ENCODE measurements around the gene LRWD1.
A peak's percentile ranks its signal among the peaks of the same experiment; 100 is the strongest.

LRWD1 gene

GRCh38 chr7:102431617-102432298, 33.0 kb upstream of the LRWD1 start (continued):
- TF ChIP-seq ZBTB7A (tag by site-specific recombination; IDR thresholded peaks at IDR 0.05; ENCODE audit: low read depth) (no peak), ZEB2 (tag by site-specific recombination; IDR thresholded peaks at IDR 0.05) (no peak), SP7 (tag by site-specific recombination; IDR thresholded peaks at IDR 0.05) (no peak; the same call in 1 of the 2 replicates), ZNF10 (tag by site-specific recombination; IDR thresholded peaks at IDR 0.05) (peak; percentile 92), ZNF670 (tag by site-specific recombination; IDR thresholded peaks at IDR 0.05; ENCODE audit: low read depth) (no peak), TCF7L2 (IDR thresholded peaks at IDR 0.05; ENCODE audit: borderline replicate concordance, low read depth, low read length) (no peak), ZNF701 (tag by site-specific recombination; IDR thresholded peaks at IDR 0.05) (no peak), ZNF514 (tag by site-specific recombination; IDR thresholded peaks at IDR 0.05) (no peak), ZFHX2 (tag by site-specific recombination; conservative IDR thresholded peaks at IDR 0.05) (no peak), HOXC10 (CRISPR knock-in tag; IDR thresholded peaks at IDR 0.05) (no peak), ZNF214 (tag by site-specific recombination; IDR thresholded peaks at IDR 0.05; ENCODE audit: borderline replicate concordance) (no peak), ZNF23 (tag by site-specific recombination; IDR thresholded peaks at IDR 0.05; ENCODE audit: borderline replicate concordance) (no peak), ZBTB48 (tag by site-specific recombination; IDR thresholded peaks at IDR 0.05) (peak; percentile 98), CTCF (tag by site-specific recombination; IDR thresholded peaks at IDR 0.05) (no peak), REPIN1 (tag by site-specific recombination; IDR thresholded peaks at IDR 0.05; ENCODE audit: low read depth) (no peak), ZNF292 (tag by site-specific recombination; IDR thresholded peaks at IDR 0.05; ENCODE audit: borderline replicate concordance, low read depth) (no peak), ZBTB21 (tag by site-specific recombination; IDR thresholded peaks at IDR 0.05) (no peak), ZNF132 (tag by site-specific recombination; IDR thresholded peaks at IDR 0.05; ENCODE audit: borderline replicate concordance) (no peak), ZNF558 (tag by site-specific recombination; IDR thresholded peaks at IDR 0.05) (no peak), ZNF266 (tag by site-specific recombination; IDR thresholded peaks at IDR 0.05; ENCODE audit: low read depth) (no peak), ZNF624 (tag by site-specific recombination; IDR thresholded peaks at IDR 0.05) (no peak)
- TF ChIP-seq, protein P1, sequence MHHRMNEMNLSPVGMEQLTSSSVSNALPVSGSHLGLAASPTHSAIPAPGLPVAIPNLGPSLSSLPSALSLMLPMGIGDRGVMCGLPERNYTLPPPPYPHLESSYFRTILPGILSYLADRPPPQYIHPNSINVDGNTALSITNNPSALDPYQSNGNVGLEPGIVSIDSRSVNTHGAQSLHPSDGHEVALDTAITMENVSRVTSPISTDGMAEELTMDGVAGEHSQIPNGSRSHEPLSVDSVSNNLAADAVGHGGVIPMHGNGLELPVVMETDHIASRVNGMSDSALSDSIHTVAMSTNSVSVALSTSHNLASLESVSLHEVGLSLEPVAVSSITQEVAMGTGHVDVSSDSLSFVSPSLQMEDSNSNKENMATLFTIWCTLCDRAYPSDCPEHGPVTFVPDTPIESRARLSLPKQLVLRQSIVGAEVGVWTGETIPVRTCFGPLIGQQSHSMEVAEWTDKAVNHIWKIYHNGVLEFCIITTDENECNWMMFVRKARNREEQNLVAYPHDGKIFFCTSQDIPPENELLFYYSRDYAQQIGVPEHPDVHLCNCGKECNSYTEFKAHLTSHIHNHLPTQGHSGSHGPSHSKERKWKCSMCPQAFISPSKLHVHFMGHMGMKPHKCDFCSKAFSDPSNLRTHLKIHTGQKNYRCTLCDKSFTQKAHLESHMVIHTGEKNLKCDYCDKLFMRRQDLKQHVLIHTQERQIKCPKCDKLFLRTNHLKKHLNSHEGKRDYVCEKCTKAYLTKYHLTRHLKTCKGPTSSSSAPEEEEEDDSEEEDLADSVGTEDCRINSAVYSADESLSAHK (tag by site-specific recombination; IDR thresholded peaks at IDR 0.05): peak; percentile 17; the same call in 1 of the 2 replicates
- TF ChIP-seq, protein P2, sequence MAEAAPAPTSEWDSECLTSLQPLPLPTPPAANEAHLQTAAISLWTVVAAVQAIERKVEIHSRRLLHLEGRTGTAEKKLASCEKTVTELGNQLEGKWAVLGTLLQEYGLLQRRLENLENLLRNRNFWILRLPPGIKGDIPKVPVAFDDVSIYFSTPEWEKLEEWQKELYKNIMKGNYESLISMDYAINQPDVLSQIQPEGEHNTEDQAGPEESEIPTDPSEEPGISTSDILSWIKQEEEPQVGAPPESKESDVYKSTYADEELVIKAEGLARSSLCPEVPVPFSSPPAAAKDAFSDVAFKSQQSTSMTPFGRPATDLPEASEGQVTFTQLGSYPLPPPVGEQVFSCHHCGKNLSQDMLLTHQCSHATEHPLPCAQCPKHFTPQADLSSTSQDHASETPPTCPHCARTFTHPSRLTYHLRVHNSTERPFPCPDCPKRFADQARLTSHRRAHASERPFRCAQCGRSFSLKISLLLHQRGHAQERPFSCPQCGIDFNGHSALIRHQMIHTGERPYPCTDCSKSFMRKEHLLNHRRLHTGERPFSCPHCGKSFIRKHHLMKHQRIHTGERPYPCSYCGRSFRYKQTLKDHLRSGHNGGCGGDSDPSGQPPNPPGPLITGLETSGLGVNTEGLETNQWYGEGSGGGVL (tag by site-specific recombination; IDR thresholded peaks at IDR 0.05): no peak
- TF ChIP-seq, protein P3, sequence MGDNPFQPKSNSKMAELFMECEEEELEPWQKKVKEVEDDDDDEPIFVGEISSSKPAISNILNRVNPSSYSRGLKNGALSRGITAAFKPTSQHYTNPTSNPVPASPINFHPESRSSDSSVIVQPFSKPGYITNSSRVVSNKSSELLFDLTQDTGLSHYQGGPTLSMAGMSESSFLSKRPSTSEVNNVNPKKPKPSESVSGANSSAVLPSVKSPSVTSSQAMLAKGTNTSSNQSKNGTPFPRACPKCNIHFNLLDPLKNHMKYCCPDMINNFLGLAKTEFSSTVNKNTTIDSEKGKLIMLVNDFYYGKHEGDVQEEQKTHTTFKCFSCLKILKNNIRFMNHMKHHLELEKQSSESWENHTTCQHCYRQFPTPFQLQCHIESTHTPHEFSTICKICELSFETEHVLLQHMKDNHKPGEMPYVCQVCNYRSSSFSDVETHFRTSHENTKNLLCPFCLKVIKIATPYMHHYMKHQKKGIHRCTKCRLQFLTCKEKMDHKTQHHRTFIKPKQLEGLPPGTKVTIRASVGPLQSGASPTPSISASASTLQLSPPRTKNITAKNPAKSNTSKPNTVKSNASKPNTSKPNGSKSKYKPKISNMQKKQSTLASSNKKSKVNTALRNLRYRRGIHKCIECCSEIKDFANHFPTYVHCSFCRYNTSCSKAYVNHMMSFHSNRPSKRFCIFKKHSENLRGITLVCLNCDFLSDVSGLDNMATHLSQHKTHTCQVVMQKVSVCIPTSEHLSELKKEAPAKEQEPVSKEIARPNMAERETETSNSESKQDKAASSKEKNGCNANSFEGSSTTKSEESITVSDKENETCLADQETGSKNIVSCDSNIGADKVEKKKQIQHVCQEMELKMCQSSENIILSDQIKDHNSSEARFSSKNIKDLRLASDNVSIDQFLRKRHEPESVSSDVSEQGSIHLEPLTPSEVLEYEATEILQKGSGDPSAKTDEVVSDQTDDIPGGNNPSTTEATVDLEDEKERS (tag by site-specific recombination; IDR thresholded peaks at IDR 0.05): no peak
- TF ChIP-seq, protein P4, sequence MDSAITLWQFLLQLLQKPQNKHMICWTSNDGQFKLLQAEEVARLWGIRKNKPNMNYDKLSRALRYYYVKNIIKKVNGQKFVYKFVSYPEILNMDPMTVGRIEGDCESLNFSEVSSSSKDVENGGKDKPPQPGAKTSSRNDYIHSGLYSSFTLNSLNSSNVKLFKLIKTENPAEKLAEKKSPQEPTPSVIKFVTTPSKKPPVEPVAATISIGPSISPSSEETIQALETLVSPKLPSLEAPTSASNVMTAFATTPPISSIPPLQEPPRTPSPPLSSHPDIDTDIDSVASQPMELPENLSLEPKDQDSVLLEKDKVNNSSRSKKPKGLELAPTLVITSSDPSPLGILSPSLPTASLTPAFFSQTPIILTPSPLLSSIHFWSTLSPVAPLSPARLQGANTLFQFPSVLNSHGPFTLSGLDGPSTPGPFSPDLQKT (IDR thresholded peaks at IDR 0.05; ENCODE audit: borderline replicate concordance, low read depth, low read length): no peak
- TF ChIP-seq, protein P5, sequence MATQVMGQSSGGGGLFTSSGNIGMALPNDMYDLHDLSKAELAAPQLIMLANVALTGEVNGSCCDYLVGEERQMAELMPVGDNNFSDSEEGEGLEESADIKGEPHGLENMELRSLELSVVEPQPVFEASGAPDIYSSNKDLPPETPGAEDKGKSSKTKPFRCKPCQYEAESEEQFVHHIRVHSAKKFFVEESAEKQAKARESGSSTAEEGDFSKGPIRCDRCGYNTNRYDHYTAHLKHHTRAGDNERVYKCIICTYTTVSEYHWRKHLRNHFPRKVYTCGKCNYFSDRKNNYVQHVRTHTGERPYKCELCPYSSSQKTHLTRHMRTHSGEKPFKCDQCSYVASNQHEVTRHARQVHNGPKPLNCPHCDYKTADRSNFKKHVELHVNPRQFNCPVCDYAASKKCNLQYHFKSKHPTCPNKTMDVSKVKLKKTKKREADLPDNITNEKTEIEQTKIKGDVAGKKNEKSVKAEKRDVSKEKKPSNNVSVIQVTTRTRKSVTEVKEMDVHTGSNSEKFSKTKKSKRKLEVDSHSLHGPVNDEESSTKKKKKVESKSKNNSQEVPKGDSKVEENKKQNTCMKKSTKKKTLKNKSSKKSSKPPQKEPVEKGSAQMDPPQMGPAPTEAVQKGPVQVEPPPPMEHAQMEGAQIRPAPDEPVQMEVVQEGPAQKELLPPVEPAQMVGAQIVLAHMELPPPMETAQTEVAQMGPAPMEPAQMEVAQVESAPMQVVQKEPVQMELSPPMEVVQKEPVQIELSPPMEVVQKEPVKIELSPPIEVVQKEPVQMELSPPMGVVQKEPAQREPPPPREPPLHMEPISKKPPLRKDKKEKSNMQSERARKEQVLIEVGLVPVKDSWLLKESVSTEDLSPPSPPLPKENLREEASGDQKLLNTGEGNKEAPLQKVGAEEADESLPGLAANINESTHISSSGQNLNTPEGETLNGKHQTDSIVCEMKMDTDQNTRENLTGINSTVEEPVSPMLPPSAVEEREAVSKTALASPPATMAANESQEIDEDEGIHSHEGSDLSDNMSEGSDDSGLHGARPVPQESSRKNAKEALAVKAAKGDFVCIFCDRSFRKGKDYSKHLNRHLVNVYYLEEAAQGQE (tag by site-specific recombination; IDR thresholded peaks at IDR 0.05): no peak
